MCF 10A (cell line): ENCODE measurements around the gene TMEM187. TPM values are rescaled to one million over a fixed set of nuclear protein-coding genes. Genes with fewer than 3 reads are reported as not detected.

Experiments
- BruUV-seq: library from RNA; stranded (reverse); fragments of 400-500 nt; replicated peaks from 2 replicates; lab custom pipeline; 2021; lab: Mats Ljungman, UMichigan
- CTCF ChIA-PET: fragments of 300-600 bp; sonication (Branson Sonifier 250); formaldehyde crosslinking; extraction: SDS; loops from one replicate; lab custom pipeline; 2021; ENCODE audit warnings: antibody characterized with exemption, inconsistent platforms; lab: Yijun Ruan, JAX
- POLR2A ChIA-PET: fragments of 300-600, 350-650 bp; sonication (Branson Sonifier 250); formaldehyde crosslinking; extraction: SDS; loops from one replicate; lab custom pipeline; 2020; ENCODE audit warnings: antibody characterized with exemption, inconsistent platforms; lab: Yijun Ruan, JAX
- DNase-seq: peaks from one replicate; pipeline ENCODE4 v3.0.0-alpha.2; 2018; ENCODE audit not compliant: unreplicated experiment
- H3K27ac Mint-ChIP-seq: one replicate; pipeline ENCODE4 v1.8.0; 2022; ENCODE audit warnings: mild to moderate bottlenecking, low read depth, mixed read lengths; ENCODE audit not compliant: unreplicated experiment
- H3K27me3 Mint-ChIP-seq: one replicate; pipeline ENCODE4 v1.8.0; 2022; ENCODE audit warnings: mixed read lengths; ENCODE audit not compliant: insufficient read depth, unreplicated experiment
- H3K36me3 Mint-ChIP-seq: one replicate; pipeline ENCODE4 v1.8.0; 2022; ENCODE audit warnings: mild to moderate bottlenecking, moderate library complexity, mixed read lengths; ENCODE audit not compliant: insufficient read depth, unreplicated experiment
- H3K4me1 Mint-ChIP-seq: one replicate; pipeline ENCODE4 v1.8.0; 2022; ENCODE audit warnings: mixed read lengths; ENCODE audit not compliant: insufficient read depth, unreplicated experiment
- H3K4me3 Mint-ChIP-seq: one replicate; pipeline ENCODE4 v1.8.0; 2022; ENCODE audit warnings: mild to moderate bottlenecking, moderate library complexity, mixed read lengths; ENCODE audit not compliant: unreplicated experiment
- H3K9me3 Mint-ChIP-seq: one replicate; pipeline ENCODE4 v1.8.0; 2022; ENCODE audit warnings: mixed read lengths; ENCODE audit not compliant: unreplicated experiment
- intact Hi-C: fragments of 100-400 bp; cut with micrococcal nuclease; formaldehyde crosslinking; loops from 2 replicates; pipeline ENCODE4 v1.14.1; 2022
- total RNA-seq: library from RNA; stranded (reverse); gene quantifications from 2 replicates; pipeline ENCODE4 v1.2.3, GENCODE V29; 2022
- TF ChIP-seq, protein P1 (sequence below): fragments of 200-600 bp; IDR thresholded peaks from one replicate; pipeline ENCODE4 v1.8.0; 2022; ENCODE audit warnings: antibody characterized with exemption, mild to moderate bottlenecking; ENCODE audit not compliant: unreplicated experiment

Gene TMEM187
- total RNA-seq, 1 experiment from 2014 or later = 9.3 TPM

DNA sequence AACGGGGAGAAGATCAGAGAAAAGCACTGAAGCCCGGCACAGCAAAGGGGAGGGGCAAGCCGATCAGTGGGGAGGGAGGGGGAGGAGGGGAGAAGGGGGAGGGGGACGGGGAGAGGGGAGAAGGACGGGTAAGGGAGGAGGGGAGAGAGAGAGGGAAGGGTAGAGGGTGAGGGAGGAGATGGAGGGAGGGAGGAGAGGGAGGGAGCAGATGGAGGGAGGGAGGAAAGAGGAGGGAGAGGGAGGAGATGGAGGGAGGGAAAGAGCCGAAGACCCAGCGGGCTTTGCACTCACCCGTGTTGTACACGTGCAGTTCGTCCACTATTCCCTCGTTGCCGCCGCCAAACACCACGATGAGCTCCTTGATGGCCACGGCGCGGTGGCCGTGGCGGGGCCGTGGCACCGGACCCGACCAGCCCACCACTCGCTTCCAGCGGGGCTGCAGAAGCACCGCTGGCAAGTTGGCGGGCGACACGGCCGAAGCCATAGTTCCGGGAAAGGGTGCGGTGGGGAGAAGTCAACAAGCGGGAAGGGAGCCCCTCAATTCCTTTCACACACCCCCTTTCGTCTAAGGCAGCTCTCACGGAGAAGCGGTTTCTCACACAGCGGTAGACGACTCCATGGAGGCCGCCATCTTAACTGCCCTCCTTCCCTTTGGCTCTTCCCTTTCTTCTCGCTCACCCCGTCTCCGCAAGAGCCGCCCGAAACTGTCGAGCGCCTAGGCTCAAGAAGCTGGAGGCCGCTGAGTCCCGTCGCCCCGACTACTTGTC is 2.0 kb upstream of the TMEM187 start:
- peaks cover 29% of the 10 kb centered on the region for H3K4me1 Mint-ChIP-seq
- peaks cover 4% of the 10 kb centered on the region for H3K36me3 Mint-ChIP-seq
- peak overlapping the region; percentile 100 for H3K27ac Mint-ChIP-seq
- peak overlapping the region; percentile 95 for H3K4me3 Mint-ChIP-seq
- CTCF ChIA-PET = interaction anchor here (0.8 to 5.2 kb wide), 3 partner anchors 24 to 201 kb away, joined by 3 to 38 read pairs (median 8); partner anchors contain the start of gene RENBP
- POLR2A ChIA-PET = interaction anchor here (0.6 to 3.8 kb wide), 22 partner anchors 25 to 1029 kb away, joined by 3 to 15 read pairs (median 4); partner anchors contain the start of genes G6PD, IKBKG and RPL10
- no peaks in the 10 kb centered on the region for H3K9me3 Mint-ChIP-seq
- BruUV-seq = no TSS peak
- intact Hi-C loops = no loop called here
- no peaks in the 10 kb centered on the region for H3K27me3 Mint-ChIP-seq
- peak; percentile 58 for DNase-seq
- TF ChIP-seq, protein P1, sequence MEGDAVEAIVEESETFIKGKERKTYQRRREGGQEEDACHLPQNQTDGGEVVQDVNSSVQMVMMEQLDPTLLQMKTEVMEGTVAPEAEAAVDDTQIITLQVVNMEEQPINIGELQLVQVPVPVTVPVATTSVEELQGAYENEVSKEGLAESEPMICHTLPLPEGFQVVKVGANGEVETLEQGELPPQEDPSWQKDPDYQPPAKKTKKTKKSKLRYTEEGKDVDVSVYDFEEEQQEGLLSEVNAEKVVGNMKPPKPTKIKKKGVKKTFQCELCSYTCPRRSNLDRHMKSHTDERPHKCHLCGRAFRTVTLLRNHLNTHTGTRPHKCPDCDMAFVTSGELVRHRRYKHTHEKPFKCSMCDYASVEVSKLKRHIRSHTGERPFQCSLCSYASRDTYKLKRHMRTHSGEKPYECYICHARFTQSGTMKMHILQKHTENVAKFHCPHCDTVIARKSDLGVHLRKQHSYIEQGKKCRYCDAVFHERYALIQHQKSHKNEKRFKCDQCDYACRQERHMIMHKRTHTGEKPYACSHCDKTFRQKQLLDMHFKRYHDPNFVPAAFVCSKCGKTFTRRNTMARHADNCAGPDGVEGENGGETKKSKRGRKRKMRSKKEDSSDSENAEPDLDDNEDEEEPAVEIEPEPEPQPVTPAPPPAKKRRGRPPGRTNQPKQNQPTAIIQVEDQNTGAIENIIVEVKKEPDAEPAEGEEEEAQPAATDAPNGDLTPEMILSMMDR = no peak

DNA sequence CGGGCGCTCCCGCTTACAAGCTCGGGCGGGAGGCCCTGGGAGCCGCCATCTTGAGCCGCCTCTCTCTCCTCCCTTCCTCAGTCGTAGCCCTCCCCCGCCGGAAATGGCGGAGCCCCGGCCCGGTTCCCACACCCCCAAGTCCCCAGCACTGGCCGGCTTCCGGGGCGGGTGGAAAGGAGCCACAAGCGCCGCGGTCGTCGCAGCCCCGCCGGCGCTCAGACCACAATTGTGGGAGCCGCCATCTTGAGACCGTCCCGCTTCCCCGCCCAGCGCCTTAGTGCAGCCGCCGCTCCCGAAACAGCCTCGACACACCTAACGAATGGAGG is 1.5 kb upstream of the TMEM187 start:
- Mint-ChIP-seq H3K4me3 (peak overlapping the region; percentile 95), H3K36me3 (peaks cover 4% of the 10 kb centered on the region), H3K4me1 (peaks cover 29% of the 10 kb centered on the region), H3K27me3 (no peaks in the 10 kb centered on the region), H3K27ac (peak overlapping the region; percentile 100), H3K9me3 (no peaks in the 10 kb centered on the region)
- CTCF ChIA-PET = interaction anchor here (0.7 to 5.2 kb wide), 4 partner anchors 24 to 392 kb away, joined by 3 to 38 read pairs (median 6); partner anchors contain the start of gene RENBP
- TF ChIP-seq, protein P1 = no peak
- TSS peak; percentile 37 for BruUV-seq
- intact Hi-C loops = no loop called here
- peak; percentile 96 for DNase-seq
- POLR2A ChIA-PET = interaction anchor here (0.6 to 3.8 kb wide), 21 partner anchors 25 to 1030 kb away, joined by 3 to 15 read pairs (median 4); partner anchors contain the start of genes ARHGAP4, G6PD, IKBKG and RPL10

DNA sequence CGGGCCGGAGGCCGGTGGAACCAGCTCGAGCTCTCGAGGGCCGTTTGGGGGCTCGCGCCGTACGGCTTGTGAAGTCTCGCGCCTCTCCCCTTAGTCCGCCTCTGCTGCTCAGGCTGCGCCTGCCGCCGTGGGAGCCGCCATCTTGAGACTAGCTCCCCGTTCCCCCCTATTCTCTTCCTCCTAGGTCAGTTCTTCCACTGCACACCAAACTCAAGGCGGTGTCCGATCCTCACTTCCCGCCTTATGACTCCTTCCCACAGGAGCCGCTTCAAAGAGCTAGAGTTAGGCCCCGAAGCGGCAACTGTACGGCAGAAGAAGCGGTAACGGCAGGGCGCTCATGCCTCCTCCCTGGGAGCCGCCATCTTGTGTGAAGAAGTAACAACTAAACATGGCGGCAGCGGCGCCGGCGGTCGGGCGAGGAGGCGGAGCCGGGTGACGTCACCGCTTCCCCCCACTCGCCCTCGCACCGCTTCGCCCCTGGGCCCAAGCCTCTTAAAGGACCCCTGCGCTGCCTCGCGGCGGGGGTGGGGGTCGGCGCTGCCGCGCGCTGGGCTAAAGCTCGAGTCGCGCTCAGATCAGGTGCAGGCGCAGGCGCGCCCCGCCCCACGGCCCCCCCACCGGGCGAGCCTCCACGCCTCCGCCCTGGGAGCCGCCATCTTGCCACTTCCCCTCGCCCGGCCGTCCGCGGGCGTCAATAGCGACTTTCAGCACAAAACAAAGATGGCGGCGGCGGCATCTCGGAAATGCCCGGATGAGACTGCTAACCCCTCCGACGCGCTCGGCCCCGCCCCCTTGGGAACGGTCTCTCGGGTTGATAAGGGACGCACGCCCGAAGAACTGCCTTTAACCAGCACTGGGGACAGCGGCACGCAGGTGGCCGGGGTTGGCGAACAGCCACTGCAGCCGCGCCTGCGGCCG is 845 bp upstream of the TMEM187 start, which contains the start of gene HCFC1:
Gene HCFC1, minus strand, starts transcription at position 369 of the 918 bp plus-strand sequence. CDS start 978 bp downstream, outside the sequence.
- peaks cover 29% of the 10 kb centered on the region for H3K4me1 Mint-ChIP-seq
- H3K36me3 Mint-ChIP-seq = peaks cover 4% of the 10 kb centered on the region
- TSS peak; percentile 63 for BruUV-seq
- peak within 1 kb of the TSS; percentile 95 for H3K4me3 Mint-ChIP-seq
- no peaks in the 10 kb centered on the region for H3K9me3 Mint-ChIP-seq
- intact Hi-C loops = loop anchor here (2.0 kb wide), 1 partner anchor 79 kb away; no protein-coding TSS in a partner anchor
- ChIA-PET POLR2A (interaction anchor here (0.6 to 3.8 kb wide), 20 partner anchors 21 to 575 kb away, joined by 3 to 15 read pairs (median 4); partner anchors contain the start of genes ARHGAP4, G6PD, IKBKG and RPL10), CTCF (interaction anchor here (0.6 to 1.6 kb wide), 5 partner anchors 42 to 957 kb away, joined by 3 to 8 read pairs (median 4); no protein-coding TSS in a partner anchor)
- peak within 1 kb of the TSS; percentile 100 for H3K27ac Mint-ChIP-seq
- TF ChIP-seq, protein P1 = no peak
- peak; percentile 92 for DNase-seq
- no peaks in the 10 kb centered on the region for H3K27me3 Mint-ChIP-seq
